PC-9 (cell line): Measurements from ENCODE around the gene TBL1Y.

Experiments
- EZH2 ChIP-seq: fragments of 200-600 bp; sonication (generic); IDR thresholded peaks from 2 replicates; pipeline ENCODE4 v1.8.0; 2017; ENCODE audit warnings: antibody characterized with exemption, low read depth
- TF ChIP-seq, protein P1 (sequence below): fragments of 200-600 bp; sonication (generic); conservative IDR thresholded peaks from 2 replicates; pipeline ENCODE4 v1.6.1; 2017; ENCODE audit warnings: mixed run types, antibody characterized with exemption, mild to moderate bottlenecking, moderate library complexity

- TF ChIP-seq, protein P1, sequence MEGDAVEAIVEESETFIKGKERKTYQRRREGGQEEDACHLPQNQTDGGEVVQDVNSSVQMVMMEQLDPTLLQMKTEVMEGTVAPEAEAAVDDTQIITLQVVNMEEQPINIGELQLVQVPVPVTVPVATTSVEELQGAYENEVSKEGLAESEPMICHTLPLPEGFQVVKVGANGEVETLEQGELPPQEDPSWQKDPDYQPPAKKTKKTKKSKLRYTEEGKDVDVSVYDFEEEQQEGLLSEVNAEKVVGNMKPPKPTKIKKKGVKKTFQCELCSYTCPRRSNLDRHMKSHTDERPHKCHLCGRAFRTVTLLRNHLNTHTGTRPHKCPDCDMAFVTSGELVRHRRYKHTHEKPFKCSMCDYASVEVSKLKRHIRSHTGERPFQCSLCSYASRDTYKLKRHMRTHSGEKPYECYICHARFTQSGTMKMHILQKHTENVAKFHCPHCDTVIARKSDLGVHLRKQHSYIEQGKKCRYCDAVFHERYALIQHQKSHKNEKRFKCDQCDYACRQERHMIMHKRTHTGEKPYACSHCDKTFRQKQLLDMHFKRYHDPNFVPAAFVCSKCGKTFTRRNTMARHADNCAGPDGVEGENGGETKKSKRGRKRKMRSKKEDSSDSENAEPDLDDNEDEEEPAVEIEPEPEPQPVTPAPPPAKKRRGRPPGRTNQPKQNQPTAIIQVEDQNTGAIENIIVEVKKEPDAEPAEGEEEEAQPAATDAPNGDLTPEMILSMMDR, result no peak
- no peak for TF ChIP-seq EZH2
Observed at GRCh38 chrY:7099742-7100141, 189.2 kb downstream of the TBL1Y start.
